Keratinocyte (primary cell): ENCODE data around the gene PURA. TPM values are rescaled to one million over a fixed set of nuclear protein-coding genes. Genes with fewer than 3 reads are reported as not detected.

ENCODE experiments used
- DNase-seq: peaks from one replicate; pipeline ENCODE4 v3.0.0-alpha.2; 2011; ENCODE audit warnings: low read depth, missing footprints, low spot score
- FAIRE-seq: peaks from 2 replicates; lab custom pipeline; 2011; peaks lifted over from hg19 to GRCh38; lab: Jason Lieb, UNC
- H2AFZ ChIP-seq: 2 replicates; pipeline ENCODE4 v1.6.0; 2012; ENCODE audit warnings: low read length, control low read depth, inconsistent platforms; ENCODE audit not compliant: control insufficient read depth
- H3K27ac ChIP-seq: 2 replicates; pipeline ENCODE4 v1.5.1; 2011; ENCODE audit warnings: low read length; ENCODE audit not compliant: control insufficient read depth, insufficient read depth
- H3K27me3 ChIP-seq: 3 replicates; pipeline ENCODE4 v1.6.0; 2011; ENCODE audit warnings: low read length; ENCODE audit not compliant: control insufficient read depth, insufficient read depth; ENCODE audit errors: extremely low read depth
- H3K36me3 ChIP-seq, 2 experiments: 2 replicates in 1 of 2; 3 replicates in 1 of 2; pipeline ENCODE4 v1.5.1; 2011; ENCODE audit warnings: low read length in 2 of 2, mild to moderate bottlenecking in 1 of 2; ENCODE audit not compliant: control insufficient read depth in 2 of 2, insufficient read depth in 2 of 2; ENCODE audit errors: extremely low read depth in 1 of 2
- H3K4me1 ChIP-seq: 3 replicates; pipeline ENCODE4 v1.5.1; 2011; ENCODE audit warnings: low read length; ENCODE audit not compliant: control insufficient read depth, insufficient read depth; ENCODE audit errors: extremely low read depth
- H3K4me2 ChIP-seq: 3 replicates; pipeline ENCODE4 v1.6.0; 2011; ENCODE audit warnings: low read depth, low read length; ENCODE audit not compliant: control insufficient read depth, insufficient read depth; ENCODE audit errors: extremely low read depth
- H3K4me3 ChIP-seq, 3 experiments: fragments of 200-600 bp in 1 of 3; sonication (generic) in 1 of 3; 2 replicates in 2 of 3; 3 replicates in 1 of 3; pipeline ENCODE4 v1.5.1; 2011 to 2016; ENCODE audit warnings: low read length in 3 of 3, mild to moderate bottlenecking in 3 of 3, control low read depth in 2 of 3, inconsistent platforms in 1 of 3, low read depth in 1 of 3, mixed read lengths in 1 of 3, mixed run types in 1 of 3, moderate library complexity in 1 of 3; ENCODE audit not compliant: control insufficient read depth in 2 of 3, insufficient read depth in 2 of 3; ENCODE audit errors: extremely low read depth in 1 of 3
- H3K79me2 ChIP-seq: 2 replicates; pipeline ENCODE4 v1.6.0; 2012; ENCODE audit warnings: low read length; ENCODE audit not compliant: control insufficient read depth, insufficient read depth
- H3K9ac ChIP-seq: 3 replicates; pipeline ENCODE4 v1.6.0; 2011; ENCODE audit warnings: low read length; ENCODE audit not compliant: control insufficient read depth, insufficient read depth; ENCODE audit errors: extremely low read depth
- H3K9me1 ChIP-seq: 3 replicates; pipeline ENCODE4 v1.6.0; 2011; ENCODE audit warnings: low read length; ENCODE audit not compliant: control insufficient read depth, insufficient read depth; ENCODE audit errors: extremely low read depth
- H3K9me3 ChIP-seq: 2 replicates; pipeline ENCODE4 v1.5.1; 2012; ENCODE audit warnings: low read depth, low read length; ENCODE audit not compliant: control insufficient read depth
- H4K20me1 ChIP-seq: 3 replicates; pipeline ENCODE4 v1.6.0; 2011; ENCODE audit warnings: low read length; ENCODE audit not compliant: control insufficient read depth, insufficient read depth; ENCODE audit errors: extremely low read depth
- EZH2 ChIP-seq: IDR thresholded peaks from one replicate; pipeline ENCODE4 v1.6.1; 2012; ENCODE audit warnings: inconsistent platforms, mild to moderate bottlenecking, low read length, moderate library complexity
- dilution Hi-C: fragments of 300-500 bp; cut with MboI; formaldehyde crosslinking; loops from one replicate; pipeline ENCODE4 v1.7.0; 2020; ENCODE audit warnings: low sequenced_read_pairs; ENCODE audit not compliant: extremely low pct_ligation_motif_present
- polyA plus RNA-seq, 5 experiments: library from polyadenylated mRNA; depleted of rRNA in 3 of 5; stranded (reverse) in 3 of 5; stranded (forward) in 1 of 5; unstranded in 1 of 5; fragments of >200 nt; gene quantifications; 1 replicate in 1 of 5; 2 replicates in 3 of 5; 3 replicates in 1 of 5; pipeline versions ENCODE4 v1.2.1 to v1.2.3, GENCODE V29; 2011 to 2012; ENCODE audit warnings: missing spikeins in 2 of 5, low read depth in 1 of 5, low replicate concordance in 1 of 5
- TF ChIP-seq, protein P1 (sequence below), 3 experiments: IDR thresholded peaks in 1 of 3; conservative IDR thresholded peaks in 1 of 3; optimal IDR thresholded peaks in 1 of 3; 2 replicates in 2 of 3; 3 replicates in 1 of 3; pipeline versions ENCODE3 to v1.5.1; 2011; ENCODE audit warnings: low read length in 3 of 3, mild to moderate bottlenecking in 3 of 3, moderate library complexity in 2 of 3, control low read depth in 1 of 3, inconsistent platforms in 1 of 3; ENCODE audit not compliant: insufficient read depth in 2 of 3; ENCODE audit errors: extremely low read depth in 1 of 3

The PURA gene
- polyA plus RNA-seq, 1 donor (not counting 4 experiments of a cell fraction or from before 2014, with no cell fraction given): 4.1 TPM

- H3K79me2 ChIP-seq: peaks cover under 1% of the 10 kb centered on the region
- H3K4me1 ChIP-seq: peaks cover 12% of the 10 kb centered on the region
- no peaks in the 10 kb centered on the region for H3K27me3 ChIP-seq
Observed at GRCh38 chr5:140103154-140103553, 10.8 kb upstream of the PURA start.

DNA sequence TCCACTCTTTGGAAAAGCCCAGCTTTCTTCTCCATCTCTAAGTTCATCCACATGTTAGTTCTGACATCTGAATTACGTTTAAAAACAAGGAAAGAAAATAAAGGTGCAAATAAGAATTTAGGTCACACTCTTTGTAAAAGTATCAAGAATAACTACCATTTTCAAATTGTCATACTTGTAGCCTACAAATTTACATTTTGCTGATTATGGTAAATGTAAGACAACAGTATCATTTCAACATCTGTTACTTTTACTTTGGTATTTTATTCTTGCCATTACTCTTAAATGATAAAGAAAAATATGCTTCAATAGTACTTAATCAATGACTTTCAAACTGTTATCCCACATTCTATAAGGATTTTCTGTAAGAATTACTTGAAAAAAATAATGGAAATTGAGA lies 9.8 kb upstream of the PURA start:
- FAIRE-seq (no peak), DNase-seq (no peak)
- Histone ChIP-seq H4K20me1 (no peaks in the 10 kb centered on the region), H3K4me2 (no peak overlapping the region), H3K4me1 (peaks cover 14% of the 10 kb centered on the region), H3K27ac (no peak overlapping the region), H3K36me3 (no peaks in the 10 kb centered on the region), H3K9ac (no peak overlapping the region), H3K79me2 (peaks cover 10% of the 10 kb centered on the region), H3K9me3 (no peaks in the 10 kb centered on the region), H3K9me1 (no peaks in the 10 kb centered on the region), H3K4me3 (no peak overlapping the region), H3K27me3 (no peaks in the 10 kb centered on the region), H2AFZ (no peak overlapping the region)
- dilution Hi-C loops: no loop called here
- TF ChIP-seq, protein P1, sequence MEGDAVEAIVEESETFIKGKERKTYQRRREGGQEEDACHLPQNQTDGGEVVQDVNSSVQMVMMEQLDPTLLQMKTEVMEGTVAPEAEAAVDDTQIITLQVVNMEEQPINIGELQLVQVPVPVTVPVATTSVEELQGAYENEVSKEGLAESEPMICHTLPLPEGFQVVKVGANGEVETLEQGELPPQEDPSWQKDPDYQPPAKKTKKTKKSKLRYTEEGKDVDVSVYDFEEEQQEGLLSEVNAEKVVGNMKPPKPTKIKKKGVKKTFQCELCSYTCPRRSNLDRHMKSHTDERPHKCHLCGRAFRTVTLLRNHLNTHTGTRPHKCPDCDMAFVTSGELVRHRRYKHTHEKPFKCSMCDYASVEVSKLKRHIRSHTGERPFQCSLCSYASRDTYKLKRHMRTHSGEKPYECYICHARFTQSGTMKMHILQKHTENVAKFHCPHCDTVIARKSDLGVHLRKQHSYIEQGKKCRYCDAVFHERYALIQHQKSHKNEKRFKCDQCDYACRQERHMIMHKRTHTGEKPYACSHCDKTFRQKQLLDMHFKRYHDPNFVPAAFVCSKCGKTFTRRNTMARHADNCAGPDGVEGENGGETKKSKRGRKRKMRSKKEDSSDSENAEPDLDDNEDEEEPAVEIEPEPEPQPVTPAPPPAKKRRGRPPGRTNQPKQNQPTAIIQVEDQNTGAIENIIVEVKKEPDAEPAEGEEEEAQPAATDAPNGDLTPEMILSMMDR (optimal IDR thresholded peaks at IDR 0.05 in 1 of 3, IDR thresholded peaks at IDR 0.05 in 1 of 3, conservative IDR thresholded peaks at IDR 0.05 in 1 of 3; ENCODE audit: extremely low read depth in 1 of 3, insufficient read depth in 2 of 3, low read length in 3 of 3): no peak
- TF ChIP-seq EZH2: no peak

More at GRCh38 chr5:140103154-140103553, 10.8 kb upstream of the PURA start:
- Histone ChIP-seq H2AFZ (no peak overlapping the region), H4K20me1 (no peaks in the 10 kb centered on the region), H3K4me3 (no peak overlapping the region), H3K9me3 (no peaks in the 10 kb centered on the region), H3K9ac (no peak overlapping the region), H3K27ac (no peak overlapping the region), H3K4me2 (no peak overlapping the region), H3K36me3 (no peaks in the 10 kb centered on the region), H3K9me1 (no peaks in the 10 kb centered on the region)
- DNase-seq: no peak
- dilution Hi-C loops: no loop called here
- TF ChIP-seq EZH2: no peak
- TF ChIP-seq, protein P1 (optimal IDR thresholded peaks at IDR 0.05 in 1 of 3, IDR thresholded peaks at IDR 0.05 in 1 of 3, conservative IDR thresholded peaks at IDR 0.05 in 1 of 3; ENCODE audit: extremely low read depth in 1 of 3, insufficient read depth in 2 of 3, low read length in 3 of 3): no peak
- FAIRE-seq: no peak
